ENCODE data around the gene ZFP1.
"Not testable (repeated sequence)": the region's sequence is repeated elsewhere in the genome, so short reads cannot be mapped to it uniquely, and the experiment has no call there.

Gene ZFP1

GRCh38 chr16:75111961-75112733 is 36.2 kb upstream of the ZFP1 start:
- no peak for DNase-seq (ENCODE audit: low read depth, low spot score)
- no peak overlapping the region for H3K4me3 ChIP-seq (ENCODE audit: low read length)

- no peak for DNase-seq (ENCODE audit: low read depth, low spot score)
- no peak overlapping the region for H3K4me3 ChIP-seq (ENCODE audit: low read length)
Observed at GRCh38 chr16:75112734-75113491, 35.4 kb upstream of the ZFP1 start.

DNA sequence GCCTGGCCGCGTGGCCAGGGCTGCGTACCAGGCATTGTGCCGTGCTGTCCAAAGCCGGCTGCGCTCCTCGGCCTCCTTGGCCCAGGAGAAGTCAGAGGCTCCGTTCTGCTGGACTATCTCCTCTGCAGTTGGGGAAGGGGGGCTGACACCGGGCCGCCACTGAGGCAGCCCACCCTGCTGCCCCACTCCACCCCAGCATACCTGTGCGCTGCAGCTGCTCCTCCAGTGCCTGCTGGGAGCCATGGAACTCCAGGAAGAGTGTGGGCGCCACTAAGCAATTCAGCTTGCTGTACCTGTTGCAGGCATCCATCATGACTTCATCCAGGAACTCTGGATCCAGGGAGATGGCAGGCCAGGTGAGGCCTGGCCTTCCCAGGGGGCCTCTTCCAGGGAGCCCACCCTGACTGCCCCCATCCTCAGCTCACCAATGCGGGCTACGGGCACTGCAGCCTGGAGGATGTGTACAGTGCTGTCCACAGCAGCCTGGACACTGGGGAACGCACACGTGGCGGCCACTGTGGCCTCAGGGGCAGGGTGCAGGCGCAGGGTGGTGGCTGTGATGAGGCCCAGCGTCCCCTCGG is 34.7 kb upstream of the ZFP1 start:
- no peak for DNase-seq (ENCODE audit: low read depth, low spot score)
- no peak overlapping the region for H3K4me3 ChIP-seq (ENCODE audit: low read length)

DNA sequence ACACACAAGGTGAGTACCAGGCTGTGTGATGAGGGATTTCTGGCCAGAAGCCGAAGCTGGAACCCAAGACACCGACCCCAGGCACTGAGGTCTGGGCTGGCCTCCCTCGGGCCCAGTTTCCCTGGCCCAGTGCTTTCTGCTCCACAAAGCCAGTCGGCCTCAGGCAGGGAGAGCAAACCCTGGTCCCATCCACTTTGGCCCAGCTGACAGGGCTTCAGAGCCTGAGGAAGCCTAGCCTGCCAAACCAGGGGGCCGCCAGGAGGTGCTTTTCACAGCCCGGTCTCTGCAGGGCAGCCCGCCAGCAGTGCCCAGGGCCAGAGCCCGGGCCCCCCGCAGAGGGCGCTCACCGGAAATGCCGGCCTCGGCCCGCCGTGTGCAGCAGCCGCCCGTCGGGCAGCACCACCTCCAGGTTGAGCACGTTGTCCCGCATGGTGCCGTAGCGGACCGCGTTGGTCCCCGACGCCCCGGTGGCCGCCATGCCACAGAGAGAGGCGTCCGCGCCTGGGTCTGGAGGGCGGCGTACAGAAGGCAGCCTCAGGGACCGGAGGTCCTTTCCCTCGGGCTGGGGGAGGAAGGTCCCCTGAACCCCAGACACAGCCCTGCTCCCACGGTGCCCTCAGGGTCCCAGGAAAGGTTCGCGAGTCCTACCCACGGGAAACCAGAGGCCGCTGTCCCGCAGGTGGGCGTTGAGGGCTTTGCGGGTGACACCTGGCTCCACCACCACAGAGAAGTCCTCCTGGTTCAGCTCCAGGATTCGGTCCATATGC is 34.0 kb upstream of the ZFP1 start:
- H3K4me3 ChIP-seq (ENCODE audit: low read length) = no peak overlapping the region
- DNase-seq (ENCODE audit: low read depth, low spot score) = no peak

- no peak for DNase-seq (ENCODE audit: low read depth, low spot score)
Observed at GRCh38 chr16:75114946-75115825, 33.1 kb upstream of the ZFP1 start.

DNA sequence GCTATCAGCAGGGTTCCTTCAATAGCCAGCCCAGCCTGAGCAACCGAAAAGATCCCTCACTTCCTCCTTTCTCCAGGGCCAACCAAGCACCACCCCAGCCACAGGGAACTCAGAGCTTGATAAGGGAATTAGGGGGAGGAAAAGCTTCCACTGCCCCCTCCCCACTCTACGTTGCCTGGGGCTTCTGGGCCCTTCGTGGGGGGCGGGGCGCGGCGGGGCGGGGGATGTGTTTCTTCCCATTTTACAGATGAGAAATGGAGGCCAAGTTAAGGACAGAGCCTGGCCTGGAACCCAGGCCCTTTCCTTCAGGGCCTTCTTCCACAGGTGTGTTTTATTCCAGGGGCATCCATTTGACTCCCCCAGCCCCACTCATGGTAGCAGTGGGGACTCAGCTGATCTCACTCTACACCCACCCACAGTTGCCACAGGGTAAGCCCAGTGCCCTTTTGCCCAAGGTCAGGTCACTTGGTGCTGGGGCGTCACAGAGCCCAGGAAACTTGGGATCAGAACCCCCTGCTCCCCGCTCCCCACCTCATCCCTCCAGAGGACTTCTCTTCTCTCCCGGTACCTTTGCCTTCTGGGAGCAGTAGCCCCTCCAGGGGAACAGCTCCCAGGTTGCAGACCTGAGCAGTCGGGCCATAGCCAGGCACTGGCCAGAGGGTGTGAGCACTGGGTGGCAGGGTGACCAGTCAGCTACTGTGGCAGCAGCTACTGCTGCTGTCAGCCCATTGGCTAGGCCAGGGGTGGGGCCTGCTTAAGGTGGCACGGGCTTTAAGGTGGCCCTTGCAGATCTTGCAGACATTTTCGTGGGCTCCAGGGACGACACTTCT is 32.0 kb upstream of the ZFP1 start, which contains the start of gene LDHD:
TSS of gene LDHD (minus strand) at position 700 of the 830 bp plus-strand sequence. CDS start at position 640, 60 bp downstream.
- H3K4me3 ChIP-seq (ENCODE audit: low read length) = no peak within 1 kb of the TSS
- DNase-seq (ENCODE audit: low read depth, low spot score) = no peak

More at GRCh38 chr16:75114946-75115825, 33.1 kb upstream of the ZFP1 start:
- no peak overlapping the region for H3K4me3 ChIP-seq (ENCODE audit: low read length)

DNA sequence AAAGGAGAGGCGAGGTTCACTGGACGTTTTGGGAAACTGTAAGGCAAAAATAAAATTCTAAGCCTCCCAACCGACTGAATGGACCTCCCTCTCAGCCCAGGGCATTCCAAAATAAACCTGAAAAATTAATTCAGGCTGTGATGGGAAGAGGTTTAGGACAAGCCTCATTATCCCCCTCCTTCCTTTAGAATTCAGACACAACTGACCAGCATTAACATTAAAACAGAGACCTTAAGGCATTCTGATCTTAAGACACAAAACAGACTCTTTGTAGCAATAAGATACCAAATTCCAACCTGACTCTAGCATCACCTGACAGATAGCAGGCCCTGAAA is 31.4 kb upstream of the ZFP1 start:
- no peak overlapping the region for H3K4me3 ChIP-seq (ENCODE audit: low read length)
- DNase-seq (ENCODE audit: low read depth, low spot score) = no peak

GRCh38 chr16:75118943-75119539 is 29.3 kb upstream of the ZFP1 start:
- no peak overlapping the region for H3K4me3 ChIP-seq (ENCODE audit: low read length)
- DNase-seq (ENCODE audit: low read depth, low spot score) = no peak

GRCh38 chr16:75120253-75120652 is 28.1 kb upstream of the ZFP1 start:
- DNase-seq (ENCODE audit: low read depth, low spot score) = no peak
- no peak overlapping the region for H3K4me3 ChIP-seq (ENCODE audit: low read length)

DNA sequence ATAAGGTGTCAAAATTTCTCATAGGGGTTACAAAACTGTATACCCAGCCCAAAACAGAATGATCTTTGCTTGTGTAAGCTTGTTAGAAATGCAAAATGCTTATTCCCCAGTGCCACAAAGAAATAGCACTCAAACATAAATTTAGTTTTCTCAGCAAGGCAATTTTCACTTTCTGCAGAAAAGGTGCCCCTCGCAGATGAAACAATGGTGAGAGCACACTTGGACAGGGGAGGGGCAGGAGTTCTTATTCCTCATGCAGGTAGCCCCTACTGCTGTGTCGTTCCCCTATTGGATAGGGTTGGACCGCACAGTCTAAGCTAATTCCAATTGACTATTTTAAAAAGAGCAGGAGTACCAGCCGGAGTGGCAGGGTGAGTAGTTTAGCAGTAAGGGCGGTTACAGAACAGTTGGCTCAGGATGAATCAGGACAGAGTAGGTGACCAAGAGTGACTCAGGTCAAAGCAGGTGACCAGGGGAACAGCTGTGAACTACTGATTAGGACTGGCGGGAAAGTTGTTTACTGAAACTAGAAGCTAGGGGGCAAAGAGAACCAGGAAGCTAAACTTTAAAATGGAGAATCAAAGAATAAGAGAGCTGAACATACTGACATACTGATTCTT is 26.3 kb upstream of the ZFP1 start:
- DNase-seq (ENCODE audit: low read depth, low spot score) = no peak
- H3K4me3 ChIP-seq (ENCODE audit: low read length) = no peak overlapping the region

GRCh38 chr16:75122609-75123008 is 25.7 kb upstream of the ZFP1 start:
- H3K4me3 ChIP-seq (ENCODE audit: low read length) = no peak overlapping the region
- DNase-seq (ENCODE audit: low read depth, low spot score) = no peak

GRCh38 chr16:75127713-75128415 is 20.5 kb upstream of the ZFP1 start:
- no peak overlapping the region for H3K4me3 ChIP-seq (ENCODE audit: low read length)
- DNase-seq (ENCODE audit: low read depth, low spot score) = no peak

- DNase-seq (ENCODE audit: low read depth, low spot score); H3K4me3 ChIP-seq (ENCODE audit: low read length): not testable (repeated sequence)
Observed at GRCh38 chr16:75129421-75130149, 18.7 kb upstream of the ZFP1 start.

GRCh38 chr16:75130150-75130771 is 18.1 kb upstream of the ZFP1 start:
- DNase-seq (ENCODE audit: low read depth, low spot score) = no peak
- no peak overlapping the region for H3K4me3 ChIP-seq (ENCODE audit: low read length)

GRCh38 chr16:75131081-75131480 is 17.2 kb upstream of the ZFP1 start:
- no peak for DNase-seq (ENCODE audit: low read depth, low spot score)
- H3K4me3 ChIP-seq (ENCODE audit: low read length) = no peak overlapping the region
